Measurements from ENCODE around the gene RPL7L1.

- TF ChIP-seq GATA3 (IDR thresholded peaks at IDR 0.05; ENCODE audit: low read depth, low read length) (no peak), GATA2 (IDR thresholded peaks at IDR 0.05; ENCODE audit: low read depth, low read length) (no peak)
These were observed 19.4 kb upstream of the RPL7L1 start for GRCh38 chr6:42860036-42860435.

Data from SH-SY5Y (cell line).